Adipocyte (in vitro differentiated cells): ENCODE data around the gene NRCAM.
A peak's percentile ranks its signal among the peaks of the same experiment; 100 is the strongest.

Source experiments
- DNase-seq: peaks from one replicate; pipeline ENCODE4 v3.0.0-alpha.2; 2015; ENCODE audit warnings: low read depth
- H3K27me3 ChIP-seq: replicated peaks from 2 replicates; pipeline ENCODE4 v1.7.0; 2013; ENCODE audit warnings: mild to moderate bottlenecking, low read length, moderate library complexity; ENCODE audit not compliant: control insufficient read depth, insufficient read depth
- H3K36me3 ChIP-seq: 2 replicates; pipeline ENCODE4 v1.7.0; 2013; ENCODE audit warnings: low read length, mild to moderate bottlenecking, moderate library complexity; ENCODE audit not compliant: control insufficient read depth, insufficient read depth, severe bottlenecking
- H3K4me1 ChIP-seq: 2 replicates; pipeline ENCODE4 v1.7.0; 2013; ENCODE audit warnings: mild to moderate bottlenecking, low read length, moderate library complexity; ENCODE audit not compliant: control insufficient read depth, insufficient read depth
- H3K4me3 ChIP-seq: 2 replicates; pipeline ENCODE4 v1.7.0; 2013; ENCODE audit warnings: mild to moderate bottlenecking, low read length, moderate library complexity
- H3K9ac ChIP-seq: 2 replicates; pipeline ENCODE4 v1.7.0; 2013; ENCODE audit warnings: mild to moderate bottlenecking, low read length, moderate library complexity
- H3K9me3 ChIP-seq: 2 replicates; pipeline ENCODE4 v1.7.0; 2013; ENCODE audit warnings: mild to moderate bottlenecking, low read length, moderate library complexity; ENCODE audit not compliant: control insufficient read depth

The NRCAM gene

GRCh38 chr7:108423089-108423989, 32.9 kb downstream of the NRCAM start:
- Histone ChIP-seq H3K9me3 (no peaks in the 10 kb centered on the region), H3K9ac (no peak overlapping the region), H3K36me3 (peaks cover 11% of the 10 kb centered on the region), H3K27me3 (no peaks in the 10 kb centered on the region), H3K4me3 (no peak overlapping the region), H3K4me1 (peaks cover 40% of the 10 kb centered on the region)
- no peak for DNase-seq

- no peak overlapping the region for H3K9ac ChIP-seq
- H3K27me3 ChIP-seq: no peaks in the 10 kb centered on the region
- H3K9me3 ChIP-seq: no peaks in the 10 kb centered on the region
- peaks cover 11% of the 10 kb centered on the region for H3K36me3 ChIP-seq
- no peak overlapping the region for H3K4me3 ChIP-seq
- no peak for DNase-seq
- H3K4me1 ChIP-seq: peaks cover 30% of the 10 kb centered on the region
These were observed 34.4 kb downstream of the NRCAM start for GRCh38 chr7:108421720-108422331.

DNA sequence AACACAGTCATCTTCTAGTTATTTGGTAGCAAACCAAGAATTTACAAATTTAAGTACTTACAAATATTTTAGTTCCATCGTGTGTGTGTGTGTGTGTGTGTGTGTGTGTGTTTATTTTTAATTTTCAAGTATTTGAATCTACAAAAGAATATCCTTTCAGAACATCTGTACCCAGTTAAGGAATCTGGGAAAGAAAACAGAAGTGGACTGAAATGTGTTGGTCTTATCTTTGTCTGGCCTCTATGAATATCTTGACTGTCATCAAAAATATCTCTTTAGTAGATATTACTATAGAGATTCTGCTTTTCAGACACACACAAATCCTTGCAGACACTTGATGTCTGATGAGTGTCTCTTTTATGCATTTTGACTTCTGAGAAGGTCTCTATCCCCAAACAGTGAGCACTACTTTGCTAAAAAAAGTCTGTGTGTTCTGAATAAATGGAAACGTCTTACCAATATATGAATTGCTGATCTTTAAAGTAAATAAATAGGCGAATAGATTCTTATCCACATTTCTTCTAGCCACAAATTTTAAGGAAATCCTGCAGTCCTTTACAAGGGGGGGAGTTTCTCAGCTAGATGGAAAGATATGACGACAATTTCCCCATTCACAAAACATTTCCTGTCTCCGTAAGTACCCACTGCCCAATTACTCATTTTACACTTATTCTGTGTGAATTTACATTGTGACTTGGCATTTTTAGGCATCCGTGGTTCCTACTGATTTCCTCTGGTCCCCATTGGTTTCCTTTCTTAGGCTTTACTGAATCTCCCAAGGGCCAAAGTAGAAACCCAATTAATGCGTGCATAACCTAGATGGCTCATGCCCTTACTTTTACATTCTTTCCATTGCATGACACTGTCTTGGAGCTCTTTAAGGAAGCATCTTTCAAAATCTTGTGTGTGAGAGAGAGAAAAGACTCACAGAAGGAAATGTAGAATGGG, 36.0 kb downstream of the NRCAM start:
- Histone ChIP-seq H3K9me3 (no peaks in the 10 kb centered on the region), H3K4me3 (no peak overlapping the region), H3K4me1 (peaks cover 34% of the 10 kb centered on the region), H3K36me3 (peaks cover 11% of the 10 kb centered on the region), H3K27me3 (no peaks in the 10 kb centered on the region), H3K9ac (no peak overlapping the region)
- DNase-seq: no peak

DNA sequence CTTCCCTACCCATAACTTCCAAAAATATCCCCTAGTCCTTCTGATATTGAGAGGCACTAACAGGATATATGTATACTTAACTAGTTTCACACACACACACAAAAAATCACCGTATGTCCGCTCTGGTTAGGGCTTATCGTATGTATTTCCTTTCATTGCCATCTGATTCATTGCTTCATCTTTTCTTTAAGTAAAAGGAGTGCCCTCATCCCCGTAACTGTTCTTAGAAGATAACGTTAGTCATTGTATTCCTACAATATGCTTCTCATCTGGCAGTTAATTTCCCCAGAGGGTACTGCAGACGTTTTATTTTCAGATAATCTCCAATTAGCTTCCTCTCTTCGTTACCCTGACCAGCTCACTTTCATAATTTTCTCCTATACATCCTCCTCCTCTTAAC, 37.3 kb downstream of the NRCAM start:
- Histone ChIP-seq H3K36me3 (peaks cover 11% of the 10 kb centered on the region), H3K9ac (no peak overlapping the region), H3K27me3 (no peaks in the 10 kb centered on the region), H3K9me3 (no peaks in the 10 kb centered on the region), H3K4me3 (no peak overlapping the region), H3K4me1 (peaks cover 42% of the 10 kb centered on the region)
- DNase-seq: no peak

DNA sequence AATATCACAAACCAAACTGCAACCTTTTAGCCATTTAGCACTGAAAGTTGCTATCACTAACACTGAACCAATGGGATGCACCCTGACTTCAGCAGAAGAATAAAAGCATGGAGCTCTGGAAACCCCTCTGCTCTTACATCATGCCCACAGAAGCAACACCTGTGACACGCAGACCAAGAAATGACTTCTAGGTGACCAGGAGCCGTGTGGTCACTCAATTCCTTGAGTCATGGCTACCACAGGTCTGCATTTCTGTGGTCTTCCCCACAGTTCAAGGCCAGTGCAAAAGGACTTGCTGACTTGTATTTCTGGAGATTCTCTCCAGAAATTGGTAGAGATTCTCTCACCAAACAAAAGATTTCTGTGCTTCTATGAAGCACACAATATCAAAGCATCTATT, 38.3 kb downstream of the NRCAM start:
- Histone ChIP-seq H3K27me3 (no peaks in the 10 kb centered on the region), H3K9me3 (no peaks in the 10 kb centered on the region), H3K36me3 (peaks cover 5% of the 10 kb centered on the region), H3K4me1 (peaks cover 51% of the 10 kb centered on the region), H3K9ac (no peak overlapping the region), H3K4me3 (no peak overlapping the region)
- no peak for DNase-seq

DNA sequence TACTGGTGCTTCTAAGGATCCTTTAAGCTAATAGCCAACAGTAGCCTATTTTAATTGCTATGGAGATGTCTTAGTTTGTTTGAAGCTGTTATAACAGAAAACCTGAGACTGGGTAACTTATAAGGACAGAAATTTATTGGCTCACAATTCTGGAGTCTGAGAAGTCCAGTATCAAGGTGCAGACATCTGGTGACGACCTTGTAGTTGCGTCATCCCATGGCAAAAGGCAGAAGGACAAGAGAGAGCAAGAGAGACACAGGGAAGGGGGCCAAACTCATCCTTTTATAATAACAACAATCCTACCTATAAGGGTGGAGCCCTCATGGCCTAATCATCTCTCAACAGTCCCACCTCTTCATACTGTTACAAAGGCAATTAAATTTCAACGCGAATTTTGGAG, 39.1 kb downstream of the NRCAM start:
- DNase-seq: no peak
- Histone ChIP-seq H3K36me3 (no peaks in the 10 kb centered on the region), H3K4me1 (peaks cover 53% of the 10 kb centered on the region), H3K9ac (no peak overlapping the region), H3K9me3 (no peaks in the 10 kb centered on the region), H3K27me3 (no peaks in the 10 kb centered on the region), H3K4me3 (no peak overlapping the region)

DNA sequence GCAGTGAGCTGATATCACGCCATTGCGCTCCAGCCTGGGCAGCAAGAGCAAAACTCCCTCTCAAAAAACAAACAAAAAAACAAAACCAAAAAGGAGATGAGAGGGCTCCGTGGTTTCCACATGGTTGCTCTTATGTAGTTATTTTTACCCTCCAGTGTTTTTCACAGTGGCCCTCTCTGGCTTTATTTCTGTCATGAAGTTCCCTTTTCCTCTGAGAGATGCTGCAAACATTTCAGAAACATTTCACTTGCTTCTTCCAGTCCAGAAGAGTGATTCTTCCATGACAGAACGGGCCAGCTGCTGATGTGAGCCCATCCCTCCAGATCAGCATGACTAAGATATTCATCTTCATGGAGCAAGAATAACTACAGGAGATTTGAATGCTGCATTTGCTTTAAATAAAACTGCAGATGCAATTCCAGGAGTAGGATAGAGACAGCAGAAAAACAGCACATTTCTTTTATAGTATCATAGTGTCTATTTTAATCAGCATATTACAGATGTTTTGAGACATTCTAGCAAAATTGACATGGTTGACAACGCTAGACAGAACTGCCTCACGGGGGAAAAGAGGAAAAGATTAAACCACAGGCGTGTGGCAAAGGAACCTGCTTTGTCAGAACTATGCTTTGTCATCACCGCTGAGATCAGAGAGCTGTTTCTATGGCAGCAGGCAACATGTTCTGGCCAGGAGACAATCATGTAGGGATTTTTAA, 40.3 kb downstream of the NRCAM start:
- Histone ChIP-seq H3K4me3 (peak overlapping the region; percentile 26), H3K36me3 (no peaks in the 10 kb centered on the region), H3K9me3 (no peaks in the 10 kb centered on the region)

DNA sequence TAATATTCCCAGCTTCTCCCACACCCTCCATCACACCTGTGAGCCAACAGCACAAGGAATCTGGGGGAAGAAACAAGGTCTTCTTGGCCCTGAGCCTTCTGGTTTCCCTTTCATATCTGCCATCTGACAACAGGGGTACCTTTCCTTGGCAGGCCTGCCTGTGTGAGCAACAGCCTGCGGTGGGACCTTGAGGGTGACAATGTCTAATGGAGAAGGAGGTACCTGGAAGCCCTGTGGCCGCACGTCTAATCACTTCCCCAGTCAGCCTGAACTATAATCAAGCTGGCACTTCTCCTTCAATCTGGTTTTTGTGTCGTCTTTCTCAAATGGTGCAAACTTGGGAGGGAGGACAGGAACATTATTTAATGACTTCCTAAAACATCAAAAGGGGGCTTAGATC, 41.2 kb downstream of the NRCAM start:
- Histone ChIP-seq H3K4me1 (peaks cover 44% of the 10 kb centered on the region), H3K4me3 (no peak overlapping the region), H3K36me3 (no peaks in the 10 kb centered on the region), H3K27me3 (no peaks in the 10 kb centered on the region), H3K9ac (no peak overlapping the region), H3K9me3 (no peaks in the 10 kb centered on the region)
- DNase-seq: no peak

More for the DNA sequence above, 40.3 kb downstream of the NRCAM start:
- peaks cover 52% of the 10 kb centered on the region for H3K4me1 ChIP-seq
- H3K27me3 ChIP-seq: no peaks in the 10 kb centered on the region
- H3K9ac ChIP-seq: peak overlapping the region; percentile 19
- peak; percentile 38 for DNase-seq

GRCh38 chr7:108413782-108414492, 42.3 kb downstream of the NRCAM start:
- Histone ChIP-seq H3K9me3 (no peaks in the 10 kb centered on the region), H3K27me3 (no peaks in the 10 kb centered on the region)
- no peak for DNase-seq

GRCh38 chr7:108413337-108413736, 42.9 kb downstream of the NRCAM start:
- H3K27me3 ChIP-seq: no peaks in the 10 kb centered on the region
- H3K9ac ChIP-seq: no peak overlapping the region
- H3K36me3 ChIP-seq: no peaks in the 10 kb centered on the region
- no peak overlapping the region for H3K4me3 ChIP-seq
- DNase-seq: no peak
- peaks cover 37% of the 10 kb centered on the region for H3K4me1 ChIP-seq
- H3K9me3 ChIP-seq: no peaks in the 10 kb centered on the region

More at GRCh38 chr7:108413782-108414492, 42.3 kb downstream of the NRCAM start:
- no peak overlapping the region for H3K9ac ChIP-seq
- peaks cover 34% of the 10 kb centered on the region for H3K4me1 ChIP-seq
- H3K4me3 ChIP-seq: no peak overlapping the region
- H3K36me3 ChIP-seq: no peaks in the 10 kb centered on the region
